HL-60 (cell line): ENCODE data around the gene KANSL1.

Experiments used
- POLR2AphosphoS5 ChIP-seq: IDR thresholded peaks from 2 replicates; pipeline ENCODE4 v1.6.1; 2012; ENCODE audit warnings: low read depth
- TF ChIP-seq, protein P1 (sequence below): IDR thresholded peaks from one replicate; pipeline ENCODE4 v1.5.1; 2011; ENCODE audit warnings: low read length, control low read depth, inconsistent platforms; ENCODE audit not compliant: insufficient read depth
- TF ChIP-seq, protein P2 (sequence below): IDR thresholded peaks from 2 replicates; pipeline ENCODE4 v1.6.1; 2012; ENCODE audit warnings: low read depth; ENCODE audit not compliant: insufficient replicate concordance

DNA sequence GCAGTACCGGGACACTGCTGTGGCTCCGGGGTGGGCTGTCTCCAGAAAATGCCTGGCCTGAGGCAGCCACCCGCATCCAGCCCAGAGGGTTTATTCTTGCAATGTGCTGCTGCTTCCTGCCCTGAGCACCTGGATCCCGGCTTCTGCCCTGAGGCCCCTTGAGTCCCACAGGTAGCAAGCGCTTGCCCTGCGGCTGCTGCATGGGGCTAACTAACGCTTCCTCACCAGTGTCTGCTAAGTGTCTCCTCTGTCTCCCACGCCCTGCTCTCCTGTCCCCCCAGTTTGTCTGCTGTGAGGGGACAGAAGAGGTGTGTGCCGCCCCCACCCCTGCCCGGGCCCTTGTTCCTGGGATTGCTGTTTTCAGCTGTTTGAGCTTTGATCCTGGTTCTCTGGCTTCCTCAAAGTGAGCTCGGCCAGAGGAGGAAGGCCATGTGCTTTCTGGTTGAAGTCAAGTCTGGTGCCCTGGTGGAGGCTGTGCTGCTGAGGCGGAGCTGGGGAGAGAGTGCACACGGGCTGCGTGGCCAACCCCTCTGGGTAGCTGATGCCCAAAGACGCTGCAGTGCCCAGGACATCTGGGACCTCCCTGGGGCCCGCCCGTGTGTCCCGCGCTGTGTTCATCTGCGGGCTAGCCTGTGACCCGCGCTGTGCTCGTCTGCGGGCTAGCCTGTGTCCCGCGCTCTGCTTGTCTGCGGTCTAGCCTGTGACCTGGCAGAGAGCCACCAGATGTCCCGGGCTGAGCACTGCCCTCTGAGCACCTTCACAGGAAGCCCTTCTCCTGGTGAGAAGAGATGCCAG, 181.3 kb downstream of the KANSL1 start:
- TF ChIP-seq POLR2AphosphoS5: no peak
- TF ChIP-seq, protein P1, sequence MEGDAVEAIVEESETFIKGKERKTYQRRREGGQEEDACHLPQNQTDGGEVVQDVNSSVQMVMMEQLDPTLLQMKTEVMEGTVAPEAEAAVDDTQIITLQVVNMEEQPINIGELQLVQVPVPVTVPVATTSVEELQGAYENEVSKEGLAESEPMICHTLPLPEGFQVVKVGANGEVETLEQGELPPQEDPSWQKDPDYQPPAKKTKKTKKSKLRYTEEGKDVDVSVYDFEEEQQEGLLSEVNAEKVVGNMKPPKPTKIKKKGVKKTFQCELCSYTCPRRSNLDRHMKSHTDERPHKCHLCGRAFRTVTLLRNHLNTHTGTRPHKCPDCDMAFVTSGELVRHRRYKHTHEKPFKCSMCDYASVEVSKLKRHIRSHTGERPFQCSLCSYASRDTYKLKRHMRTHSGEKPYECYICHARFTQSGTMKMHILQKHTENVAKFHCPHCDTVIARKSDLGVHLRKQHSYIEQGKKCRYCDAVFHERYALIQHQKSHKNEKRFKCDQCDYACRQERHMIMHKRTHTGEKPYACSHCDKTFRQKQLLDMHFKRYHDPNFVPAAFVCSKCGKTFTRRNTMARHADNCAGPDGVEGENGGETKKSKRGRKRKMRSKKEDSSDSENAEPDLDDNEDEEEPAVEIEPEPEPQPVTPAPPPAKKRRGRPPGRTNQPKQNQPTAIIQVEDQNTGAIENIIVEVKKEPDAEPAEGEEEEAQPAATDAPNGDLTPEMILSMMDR: no peak
- TF ChIP-seq, protein P2, sequence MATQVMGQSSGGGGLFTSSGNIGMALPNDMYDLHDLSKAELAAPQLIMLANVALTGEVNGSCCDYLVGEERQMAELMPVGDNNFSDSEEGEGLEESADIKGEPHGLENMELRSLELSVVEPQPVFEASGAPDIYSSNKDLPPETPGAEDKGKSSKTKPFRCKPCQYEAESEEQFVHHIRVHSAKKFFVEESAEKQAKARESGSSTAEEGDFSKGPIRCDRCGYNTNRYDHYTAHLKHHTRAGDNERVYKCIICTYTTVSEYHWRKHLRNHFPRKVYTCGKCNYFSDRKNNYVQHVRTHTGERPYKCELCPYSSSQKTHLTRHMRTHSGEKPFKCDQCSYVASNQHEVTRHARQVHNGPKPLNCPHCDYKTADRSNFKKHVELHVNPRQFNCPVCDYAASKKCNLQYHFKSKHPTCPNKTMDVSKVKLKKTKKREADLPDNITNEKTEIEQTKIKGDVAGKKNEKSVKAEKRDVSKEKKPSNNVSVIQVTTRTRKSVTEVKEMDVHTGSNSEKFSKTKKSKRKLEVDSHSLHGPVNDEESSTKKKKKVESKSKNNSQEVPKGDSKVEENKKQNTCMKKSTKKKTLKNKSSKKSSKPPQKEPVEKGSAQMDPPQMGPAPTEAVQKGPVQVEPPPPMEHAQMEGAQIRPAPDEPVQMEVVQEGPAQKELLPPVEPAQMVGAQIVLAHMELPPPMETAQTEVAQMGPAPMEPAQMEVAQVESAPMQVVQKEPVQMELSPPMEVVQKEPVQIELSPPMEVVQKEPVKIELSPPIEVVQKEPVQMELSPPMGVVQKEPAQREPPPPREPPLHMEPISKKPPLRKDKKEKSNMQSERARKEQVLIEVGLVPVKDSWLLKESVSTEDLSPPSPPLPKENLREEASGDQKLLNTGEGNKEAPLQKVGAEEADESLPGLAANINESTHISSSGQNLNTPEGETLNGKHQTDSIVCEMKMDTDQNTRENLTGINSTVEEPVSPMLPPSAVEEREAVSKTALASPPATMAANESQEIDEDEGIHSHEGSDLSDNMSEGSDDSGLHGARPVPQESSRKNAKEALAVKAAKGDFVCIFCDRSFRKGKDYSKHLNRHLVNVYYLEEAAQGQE: no peak
